ENCODE results near the gene ROPN1L. TPM values are rescaled to one million over a fixed set of nuclear protein-coding genes. Genes with fewer than 3 reads are reported as not detected.

ROPN1L gene
- total RNA-seq, 1 donor from 2014 or later, result not detected

- no peak for DNase-seq (ENCODE audit: low read depth)
- Histone ChIP-seq H3K27me3 (ENCODE audit: control insufficient read depth, insufficient read depth, low read length) (no peaks in the 10 kb centered on the region), H3K36me3 (ENCODE audit: control insufficient read depth, insufficient read depth, low read length) (peaks cover 21% of the 10 kb centered on the region), H3K4me3 (ENCODE audit: low read depth, low read length) (no peak overlapping the region)
- no peak for FAIRE-seq
- TF ChIP-seq, protein P1, sequence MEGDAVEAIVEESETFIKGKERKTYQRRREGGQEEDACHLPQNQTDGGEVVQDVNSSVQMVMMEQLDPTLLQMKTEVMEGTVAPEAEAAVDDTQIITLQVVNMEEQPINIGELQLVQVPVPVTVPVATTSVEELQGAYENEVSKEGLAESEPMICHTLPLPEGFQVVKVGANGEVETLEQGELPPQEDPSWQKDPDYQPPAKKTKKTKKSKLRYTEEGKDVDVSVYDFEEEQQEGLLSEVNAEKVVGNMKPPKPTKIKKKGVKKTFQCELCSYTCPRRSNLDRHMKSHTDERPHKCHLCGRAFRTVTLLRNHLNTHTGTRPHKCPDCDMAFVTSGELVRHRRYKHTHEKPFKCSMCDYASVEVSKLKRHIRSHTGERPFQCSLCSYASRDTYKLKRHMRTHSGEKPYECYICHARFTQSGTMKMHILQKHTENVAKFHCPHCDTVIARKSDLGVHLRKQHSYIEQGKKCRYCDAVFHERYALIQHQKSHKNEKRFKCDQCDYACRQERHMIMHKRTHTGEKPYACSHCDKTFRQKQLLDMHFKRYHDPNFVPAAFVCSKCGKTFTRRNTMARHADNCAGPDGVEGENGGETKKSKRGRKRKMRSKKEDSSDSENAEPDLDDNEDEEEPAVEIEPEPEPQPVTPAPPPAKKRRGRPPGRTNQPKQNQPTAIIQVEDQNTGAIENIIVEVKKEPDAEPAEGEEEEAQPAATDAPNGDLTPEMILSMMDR (IDR thresholded peaks at IDR 0.05; ENCODE audit: insufficient read depth, low read length, severe bottlenecking), result no peak
These were observed 19.6 kb upstream of the ROPN1L start for GRCh38 chr5:10421896-10422691.

GRCh38 chr5:10423022-10423421, 18.7 kb upstream of the ROPN1L start:
- TF ChIP-seq, protein P1 (IDR thresholded peaks at IDR 0.05; ENCODE audit: insufficient read depth, low read length, severe bottlenecking), result no peak
- no peak overlapping the region for H3K4me3 ChIP-seq (ENCODE audit: low read depth, low read length)
- DNase-seq (ENCODE audit: low read depth), result no peak
- FAIRE-seq, result no peak
- no peaks in the 10 kb centered on the region for H3K27me3 ChIP-seq (ENCODE audit: control insufficient read depth, insufficient read depth, low read length)
- H3K36me3 ChIP-seq (ENCODE audit: control insufficient read depth, insufficient read depth, low read length), result peaks cover 19% of the 10 kb centered on the region

DNA sequence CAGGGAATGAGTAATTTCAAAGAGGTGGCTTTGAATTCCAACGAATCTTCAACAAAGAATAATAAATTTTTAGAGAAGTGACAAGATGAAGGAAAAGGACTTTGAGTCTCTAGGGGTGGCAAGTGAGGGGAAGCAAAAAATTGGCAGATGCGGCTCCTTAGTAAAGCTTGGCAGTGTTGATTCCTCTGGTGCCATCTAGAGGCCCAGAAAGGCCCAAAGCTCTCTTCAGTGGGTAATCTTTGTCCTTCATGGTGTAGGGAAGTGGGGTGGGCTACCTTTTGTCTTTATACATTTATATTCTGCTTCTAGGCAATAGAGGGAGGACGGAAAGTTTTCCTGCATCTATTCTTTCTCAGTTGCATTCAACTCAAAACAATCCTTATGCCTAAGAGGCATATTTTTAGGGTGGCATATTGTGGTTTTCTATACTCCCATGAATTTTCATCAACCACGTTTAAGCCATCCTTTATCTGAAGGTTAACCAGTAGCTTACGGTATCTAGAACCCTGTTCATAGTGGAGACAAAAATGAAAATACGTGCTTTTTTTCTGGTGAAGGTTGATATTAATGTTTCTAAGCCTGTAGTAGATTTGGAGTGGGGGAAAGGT, 17.5 kb upstream of the ROPN1L start:
- DNase-seq (ENCODE audit: low read depth), result peak; percentile 11
- TF ChIP-seq, protein P1 (IDR thresholded peaks at IDR 0.05; ENCODE audit: insufficient read depth, low read length, severe bottlenecking), result peak; percentile 56
- no peak overlapping the region for H3K4me3 ChIP-seq (ENCODE audit: low read depth, low read length)
- FAIRE-seq, result no peak
- peaks cover 16% of the 10 kb centered on the region for H3K36me3 ChIP-seq (ENCODE audit: control insufficient read depth, insufficient read depth, low read length)
- H3K27me3 ChIP-seq (ENCODE audit: control insufficient read depth, insufficient read depth, low read length), result no peaks in the 10 kb centered on the region

DNA sequence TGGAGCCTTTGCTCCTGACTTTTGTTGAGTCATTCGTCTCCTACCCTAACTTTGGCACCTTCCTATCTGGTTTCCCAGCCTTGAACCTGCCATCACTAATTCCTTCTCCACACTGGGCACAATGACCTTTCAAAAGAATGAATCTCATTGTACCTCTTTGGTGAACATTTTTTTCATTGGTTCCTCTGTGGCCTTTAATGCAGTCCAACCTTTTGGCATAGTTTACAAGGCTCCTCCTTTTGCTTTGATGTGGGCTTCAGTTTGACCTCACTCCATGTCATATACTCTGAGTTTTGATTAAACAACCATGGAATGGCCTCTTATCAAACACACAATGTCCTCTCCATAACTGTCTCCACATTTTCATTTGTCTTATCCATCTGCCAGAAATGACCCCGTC, 14.5 kb upstream of the ROPN1L start:
- H3K4me3 ChIP-seq (ENCODE audit: low read depth, low read length), result no peak overlapping the region
- peaks cover 17% of the 10 kb centered on the region for H3K36me3 ChIP-seq (ENCODE audit: control insufficient read depth, insufficient read depth, low read length)
- TF ChIP-seq, protein P1 (IDR thresholded peaks at IDR 0.05; ENCODE audit: insufficient read depth, low read length, severe bottlenecking), result no peak
- H3K27me3 ChIP-seq (ENCODE audit: control insufficient read depth, insufficient read depth, low read length), result no peaks in the 10 kb centered on the region
- no peak for FAIRE-seq
- no peak for DNase-seq (ENCODE audit: low read depth)

GRCh38 chr5:10427978-10428377, 13.7 kb upstream of the ROPN1L start:
- FAIRE-seq, result no peak
- TF ChIP-seq, protein P1 (IDR thresholded peaks at IDR 0.05; ENCODE audit: insufficient read depth, low read length, severe bottlenecking), result no peak
- Histone ChIP-seq H3K4me3 (ENCODE audit: low read depth, low read length) (no peak overlapping the region), H3K27me3 (ENCODE audit: control insufficient read depth, insufficient read depth, low read length) (no peaks in the 10 kb centered on the region), H3K36me3 (ENCODE audit: control insufficient read depth, insufficient read depth, low read length) (peaks cover 20% of the 10 kb centered on the region)
- DNase-seq (ENCODE audit: low read depth), result no peak

Data from bronchial epithelial cell (primary cell).